ENCODE data around the gene IRF3. TPM values are rescaled to one million over a fixed set of nuclear protein-coding genes. Genes with fewer than 3 reads are reported as not detected.

The IRF3 gene
- total and polyA plus RNA-seq, 2 of the 4 experiments (the other 2 are of a cell fraction): 39.6 to 65.2 TPM

GRCh38 chr19:49683814-49684250 lies 18.2 kb upstream of the IRF3 start:
- in situ Hi-C loops (cut with MboI; ENCODE audit: low sequenced_read_pairs): loop anchor here (10.0 kb wide), 1 partner anchor 171 kb away; the partner anchor contains the start of gene PTOV1
- Histone ChIP-seq H3K4me3 (ENCODE audit: insufficient read depth, low read depth, low read length) (no peak overlapping the region), H2BK15ac (ENCODE audit: low read depth, low read length) (no peak overlapping the region), H4K91ac (ENCODE audit: insufficient read depth, low read depth, low read length) (no peak overlapping the region), H2BK20ac (ENCODE audit: low read depth, low read length) (no peak overlapping the region), H3K18ac (ENCODE audit: low read depth, low read length) (no peak overlapping the region), H4K5ac (ENCODE audit: low read depth, low read length) (no peak overlapping the region), H3K27ac (ENCODE audit: insufficient read depth, low read length) (no peak overlapping the region), H2BK120ac (ENCODE audit: low read depth, low read length) (no peak overlapping the region), H3K27me3 (ENCODE audit: control insufficient read depth, insufficient read depth, low read length) (no peaks in the 10 kb centered on the region), H2AFZ (replicated peaks; ENCODE audit: low read length, poor library complexity) (no peak overlapping the region), H3K9ac (ENCODE audit: low read depth, low read length) (no peak overlapping the region), H3K23ac (ENCODE audit: low read depth, low read length) (no peak overlapping the region), H4K20me1 (ENCODE audit: insufficient read depth, low read length) (peaks cover 55% of the 10 kb centered on the region), H3K56ac (ENCODE audit: extremely low read depth, insufficient read depth, low read length) (no peak overlapping the region), H3K36me3 (ENCODE audit: control insufficient read depth, insufficient read depth, low read length) (peaks cover 49% of the 10 kb centered on the region), H4K8ac (ENCODE audit: low read depth in 2 of 2, low read length in 2 of 2) (no peak overlapping the region), H3K4ac (ENCODE audit: low read depth, low read length) (no peak overlapping the region), H2AK5ac (ENCODE audit: low read depth, low read length) (no peak overlapping the region), H3K14ac (replicated peaks; ENCODE audit: low read depth, low read length) (no peak overlapping the region), H3K4me2 (ENCODE audit: low read depth, low read length) (no peak overlapping the region), H3K9me1 (ENCODE audit: insufficient read depth, low read length) (peaks cover 3% of the 10 kb centered on the region; the same call in 1 of the 2 replicates), H3K4me1 (ENCODE audit: control insufficient read depth, insufficient read depth, low read length) (peaks cover 10% of the 10 kb centered on the region), H3K79me1 (ENCODE audit: low read depth in 1 of 2, low read length in 2 of 2) (peaks cover 19 to 62% of the 10 kb centered on the region in 2 experiments), H3K9me3 (ENCODE audit: control insufficient read depth, insufficient read depth, low read length) (no peaks in the 10 kb centered on the region), H2AK9ac (replicated peaks; ENCODE audit: low read depth, low read length, poor library complexity) (peak overlapping the region; percentile 13), H2BK5ac (ENCODE audit: low read depth, low read length, poor library complexity, severe bottlenecking) (no peak overlapping the region)
- ATAC-seq (ENCODE audit: low read depth) (no peak), DNase-seq (no peak)
- intact Hi-C loops (cut with micrococcal nuclease): loop anchor here (5.0 kb wide), 1 partner anchor 112 kb away; no protein-coding TSS in a partner anchor
- CTCF ChIA-PET: no interaction called here
- TF ChIP-seq MXI1 (IDR thresholded peaks at IDR 0.05; ENCODE audit: borderline replicate concordance, low read depth, low read length) (no peak), NFE2L2 (IDR thresholded peaks at IDR 0.05; ENCODE audit: low read depth, low read length) (no peak), ELK1 (IDR thresholded peaks at IDR 0.05; ENCODE audit: borderline replicate concordance, low read depth, low read length) (no peak), RCOR1 (IDR thresholded peaks at IDR 0.05; ENCODE audit: insufficient replicate concordance, low read length) (no peak), BHLHE40 (IDR thresholded peaks at IDR 0.05; ENCODE audit: low read depth, low read length) (no peak), CHD1 (IDR thresholded peaks at IDR 0.05; ENCODE audit: low read depth, low read length) (no peak), USF2 (IDR thresholded peaks at IDR 0.05; ENCODE audit: low read depth, low read length) (no peak), RAD21 (IDR thresholded peaks at IDR 0.05; ENCODE audit: low read length) (no peak), POLR2A (IDR thresholded peaks at IDR 0.05; ENCODE audit: low read depth, low read length) (no peak), RFX5 (IDR thresholded peaks at IDR 0.05; ENCODE audit: low read depth, low read length) (no peak), MAZ (IDR thresholded peaks at IDR 0.05; ENCODE audit: borderline replicate concordance, low read depth, low read length) (no peak), CTCF (conservative IDR thresholded peaks at IDR 0.05; ENCODE audit: low read depth, low read length) (no peak), FOS (IDR thresholded peaks at IDR 0.05; ENCODE audit: low read depth, low read length) (no peak), CEBPB (IDR thresholded peaks at IDR 0.05; ENCODE audit: low read depth, low read length) (no peak)
- dilution Hi-C loops (cut with HindIII; ENCODE audit: low sequenced_read_pairs, unreplicated experiment): no loop called here
- WGBS, 2 experiments (ENCODE audit: extremely low coverage in 2 of 2, insufficient read length in 1 of 2): 100% methylated on average over 5 of the region's 18 CpGs; no CpG with 5 or more reads in 1 of the 2 experiments
- POLR2A ChIA-PET (ENCODE audit: unreplicated experiment): no interaction called here
- no TSS peak for BruUV-seq (replicated peaks)

Data from IMR-90 (cell line).